Gastrocnemius medialis (tissue), 4 donors: ENCODE data around the gene CREG1.

ENCODE experiments used
- CTCF ChIP-seq, 5 experiments: fragments of 450-650 bp in 3 of 5; fragments of 200-600 bp in 2 of 5; sonication (generic) in 2 of 5; IDR thresholded peaks in 4 of 5; conservative IDR thresholded peaks in 1 of 5; 1 replicate in 4 of 5; 2 replicates in 1 of 5; pipeline ENCODE4 v1.5.1; 2016 to 2019; ENCODE audit warnings: antibody characterized with exemption in 5 of 5, mild to moderate bottlenecking in 3 of 5, moderate library complexity in 3 of 5
- POLR2A ChIP-seq, 2 donors: fragments of 450-650 bp; IDR thresholded peaks; one replicate each; pipeline ENCODE4 v1.6.1; 2017; ENCODE audit warnings: antibody characterized with exemption in 2 of 2, mild to moderate bottlenecking in 2 of 2, moderate library complexity in 2 of 2

GRCh38 chr1:167567663-167568062 is 14.1 kb upstream of the CREG1 start:
- TF ChIP-seq POLR2A (IDR thresholded peaks at IDR 0.05) (no peak), CTCF (IDR thresholded peaks at IDR 0.05 in 4 of 5, conservative IDR thresholded peaks at IDR 0.05 in 1 of 5) (no peak)
